Measurements from ENCODE around the gene ADAMTSL2.

ADAMTSL2 gene

GRCh38 chr9:133576875-133577736 lies 42.6 kb downstream of the ADAMTSL2 start:
- DNase-seq, result no peak

DNA sequence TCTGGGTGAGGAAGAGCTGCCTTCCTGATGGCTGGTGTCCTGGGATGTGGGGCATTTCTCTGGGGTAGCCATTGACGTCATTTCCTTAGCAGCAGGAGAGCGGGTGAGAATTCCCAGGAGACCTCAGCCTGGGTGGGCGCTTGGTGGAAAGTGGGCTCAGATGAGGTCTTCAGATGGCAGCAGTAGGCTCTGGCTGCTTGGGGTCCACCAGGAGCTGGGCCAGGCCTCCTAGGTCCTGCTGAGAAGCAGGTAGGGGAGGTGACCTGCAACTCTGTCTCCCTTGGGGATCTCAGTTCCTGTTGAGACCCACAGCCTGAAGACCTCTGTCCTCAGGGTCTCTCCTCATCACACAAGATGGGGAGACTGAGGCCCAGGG lies 43.2 kb downstream of the ADAMTSL2 start:
- no peak for DNase-seq

DNA sequence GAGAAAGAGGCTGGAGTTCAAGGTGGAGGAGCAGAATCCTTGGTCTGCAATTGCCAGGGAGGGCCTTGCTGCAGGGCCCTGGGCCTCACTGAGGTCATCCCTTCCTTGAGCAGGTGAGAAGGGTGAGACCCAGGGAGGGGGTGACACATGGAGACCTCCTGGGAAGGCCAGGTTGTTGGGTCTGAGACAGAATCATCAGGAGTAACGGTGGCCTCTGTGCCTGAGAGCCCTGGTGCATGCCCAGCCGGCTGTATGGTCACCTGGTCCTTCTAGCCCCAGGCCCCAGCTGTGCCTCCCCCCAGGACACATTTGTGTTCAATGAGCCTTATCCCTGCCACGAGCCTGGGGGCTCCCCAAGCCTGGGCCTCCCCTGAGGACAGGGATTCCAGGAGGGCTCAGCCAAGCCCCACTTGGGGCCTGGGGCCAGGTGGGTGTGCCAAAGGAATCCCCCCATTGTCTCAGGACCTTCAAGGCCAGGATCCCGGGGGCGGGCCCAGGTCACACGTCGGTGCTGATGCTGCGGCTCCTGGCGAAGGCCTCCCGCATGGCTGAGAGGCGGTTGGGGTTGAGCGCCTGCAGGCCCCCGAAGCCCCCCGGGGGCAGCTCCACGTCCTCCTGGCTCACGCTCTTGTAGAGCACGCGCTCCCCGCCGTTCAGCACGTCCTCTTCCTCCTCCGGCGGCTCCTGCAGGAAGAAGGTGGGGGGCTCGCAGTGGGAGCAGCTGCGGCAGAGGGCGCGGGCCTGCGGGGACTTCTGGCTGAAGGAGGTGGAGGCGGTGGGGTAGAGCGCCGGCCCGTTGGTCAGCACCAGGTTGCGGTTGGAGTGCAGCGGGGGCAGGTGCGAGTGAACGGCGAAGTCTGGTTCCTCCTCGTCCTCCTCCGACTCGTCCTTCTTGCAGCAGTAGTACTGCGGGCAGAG lies 44.3 kb downstream of the ADAMTSL2 start:
- DNase-seq, result no peak

DNA sequence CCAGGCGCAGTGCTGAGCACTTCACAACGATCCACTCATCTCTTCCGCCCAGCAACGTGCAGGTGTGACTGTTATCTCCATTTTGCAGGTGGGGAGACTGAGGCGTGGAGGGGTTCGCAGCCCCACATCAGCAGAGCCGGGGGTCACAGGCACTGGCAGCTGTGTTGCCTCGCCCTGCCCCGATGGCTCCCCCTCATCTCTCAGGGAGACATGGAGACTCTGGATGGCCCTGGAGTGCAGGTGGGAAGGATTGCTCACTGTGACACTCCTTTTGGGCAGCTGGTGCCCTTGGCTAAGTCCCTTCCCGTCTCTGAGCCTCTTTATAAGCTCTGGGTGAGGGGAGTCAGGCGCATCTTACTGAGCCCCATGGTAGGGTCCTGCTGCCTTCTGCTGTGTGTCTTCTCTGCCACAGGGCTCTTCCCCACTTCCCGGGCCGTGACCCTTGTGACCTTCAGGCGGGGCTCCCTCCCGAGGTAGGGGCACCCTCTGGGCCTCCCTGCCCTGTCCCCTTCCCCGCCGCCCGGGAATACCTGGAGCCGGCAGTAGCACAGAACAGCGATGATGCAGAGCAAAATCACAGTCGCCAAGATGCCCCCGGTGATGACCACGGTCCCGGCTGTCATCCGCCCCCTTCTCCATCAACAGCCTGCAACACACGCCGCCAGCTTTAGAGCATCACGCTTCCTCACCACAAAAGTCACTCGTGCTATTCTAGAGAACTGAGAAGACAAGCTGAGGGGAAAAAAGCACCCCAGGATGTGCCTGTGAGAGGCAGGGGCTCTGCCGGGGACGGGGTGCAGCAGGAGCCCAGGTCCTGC lies 45.3 kb downstream of the ADAMTSL2 start:
- no peak for DNase-seq

- no peak for DNase-seq
Observed at GRCh38 chr9:133580419-133580738, 45.9 kb downstream of the ADAMTSL2 start.

- DNase-seq, result no peak
Observed at GRCh38 chr9:133581011-133581410, 46.5 kb downstream of the ADAMTSL2 start.

GRCh38 chr9:133581513-133582343 lies 47.2 kb downstream of the ADAMTSL2 start:
- no peak for DNase-seq

DNA sequence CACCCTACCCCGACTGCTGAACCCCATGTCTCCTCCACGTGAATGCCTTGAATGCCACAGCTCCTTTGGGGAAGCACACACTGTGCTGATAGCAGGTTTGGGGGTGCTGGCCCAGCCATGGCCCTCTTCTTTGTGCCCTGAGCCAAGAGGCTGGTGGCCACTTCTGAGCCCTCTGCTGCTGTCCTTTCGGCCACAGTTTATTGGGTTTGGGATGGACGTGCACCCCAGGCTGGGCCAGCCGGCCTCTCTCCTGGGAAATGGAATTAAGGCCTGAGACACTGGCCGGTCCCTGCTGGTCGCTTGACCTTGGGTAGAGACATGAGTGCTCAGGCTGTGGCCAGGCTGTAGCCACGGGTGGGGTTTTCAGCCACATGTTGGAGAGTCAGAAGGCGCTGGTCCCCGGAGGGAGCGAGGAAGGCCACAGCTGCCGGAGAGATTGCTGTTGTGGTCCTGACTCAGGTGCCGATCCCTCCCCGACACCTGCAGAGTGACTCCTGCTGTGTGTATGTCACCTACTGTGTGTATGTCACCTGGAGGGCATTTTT lies 48.1 kb downstream of the ADAMTSL2 start:
- no peak for DNase-seq

- DNase-seq, result no peak
Observed at GRCh38 chr9:133583111-133583510, 48.6 kb downstream of the ADAMTSL2 start.

- DNase-seq, result no peak
Observed at GRCh38 chr9:133583586-133583985, 49.1 kb downstream of the ADAMTSL2 start.

GRCh38 chr9:133584167-133584558 lies 49.7 kb downstream of the ADAMTSL2 start:
- no peak for DNase-seq

DNA sequence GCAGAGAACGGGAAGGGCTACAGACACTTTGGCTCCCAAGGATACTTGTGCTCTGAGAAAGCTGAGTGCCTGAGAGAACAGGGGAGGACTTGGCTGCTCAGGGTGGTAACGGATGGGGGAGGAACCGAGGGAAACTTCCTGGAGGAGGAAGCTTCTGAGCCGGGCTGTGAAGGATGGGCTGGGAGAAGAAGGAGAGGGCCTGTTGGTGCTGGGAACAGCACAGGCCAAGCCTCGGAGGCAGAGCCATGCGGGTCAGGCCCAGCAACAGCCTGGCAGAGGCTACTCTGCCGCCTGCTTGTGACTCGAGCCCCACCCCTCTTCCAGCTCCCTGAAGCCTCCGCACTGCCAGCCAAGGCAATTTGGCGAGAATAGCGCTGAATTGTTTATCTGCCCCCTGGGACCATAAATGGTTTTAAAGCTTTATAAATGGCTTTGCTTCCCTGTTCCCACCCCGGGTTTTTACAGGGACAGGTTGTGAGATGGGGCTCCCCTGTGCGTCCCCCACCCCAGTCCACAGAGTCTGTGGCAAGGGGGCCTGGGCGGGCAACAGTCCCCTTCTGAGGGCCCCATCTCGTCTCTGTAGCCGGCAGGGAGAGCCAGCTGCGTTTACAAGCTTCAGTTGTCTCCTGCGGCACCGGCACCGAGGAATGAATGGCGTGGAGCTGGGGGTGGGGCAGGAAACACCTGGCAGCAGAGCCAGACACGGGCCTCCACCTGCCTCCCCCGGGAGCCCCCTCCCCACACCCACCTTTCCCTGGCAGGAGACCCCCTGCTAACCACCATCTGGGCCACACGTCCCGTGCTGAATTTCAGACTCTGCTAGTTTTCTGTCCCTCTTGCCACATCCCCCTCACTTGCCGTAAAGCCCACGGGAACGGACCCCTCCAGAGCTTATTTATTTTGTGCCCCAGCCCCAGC lies 50.3 kb downstream of the ADAMTSL2 start:
- DNase-seq, result no peak

GRCh38 chr9:133585481-133586351 lies 51.2 kb downstream of the ADAMTSL2 start:
- DNase-seq, result no peak

- no peak for DNase-seq
Observed at GRCh38 chr9:133587051-133587450, 52.5 kb downstream of the ADAMTSL2 start.

DNA sequence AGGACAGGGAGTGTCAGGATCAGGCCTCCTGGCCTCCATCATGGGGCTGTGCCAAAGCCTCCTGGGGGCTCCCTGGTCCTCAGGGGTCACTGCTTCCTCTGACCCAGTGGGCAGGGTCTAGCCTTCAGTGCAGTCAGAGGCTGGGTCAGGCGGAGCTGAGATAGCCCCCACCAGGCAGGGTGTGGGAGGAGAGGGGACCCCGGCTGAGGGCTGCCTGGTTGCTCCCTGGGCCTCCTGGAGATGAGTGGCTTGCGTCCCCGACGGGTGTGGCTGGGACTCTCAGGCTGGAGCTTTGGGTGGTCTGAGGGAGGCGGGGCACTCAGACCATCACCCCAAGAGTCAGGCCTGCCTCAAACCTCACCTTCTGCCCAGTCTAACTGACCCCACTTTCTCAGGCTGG lies 53.0 kb downstream of the ADAMTSL2 start:
- no peak for DNase-seq

DNA sequence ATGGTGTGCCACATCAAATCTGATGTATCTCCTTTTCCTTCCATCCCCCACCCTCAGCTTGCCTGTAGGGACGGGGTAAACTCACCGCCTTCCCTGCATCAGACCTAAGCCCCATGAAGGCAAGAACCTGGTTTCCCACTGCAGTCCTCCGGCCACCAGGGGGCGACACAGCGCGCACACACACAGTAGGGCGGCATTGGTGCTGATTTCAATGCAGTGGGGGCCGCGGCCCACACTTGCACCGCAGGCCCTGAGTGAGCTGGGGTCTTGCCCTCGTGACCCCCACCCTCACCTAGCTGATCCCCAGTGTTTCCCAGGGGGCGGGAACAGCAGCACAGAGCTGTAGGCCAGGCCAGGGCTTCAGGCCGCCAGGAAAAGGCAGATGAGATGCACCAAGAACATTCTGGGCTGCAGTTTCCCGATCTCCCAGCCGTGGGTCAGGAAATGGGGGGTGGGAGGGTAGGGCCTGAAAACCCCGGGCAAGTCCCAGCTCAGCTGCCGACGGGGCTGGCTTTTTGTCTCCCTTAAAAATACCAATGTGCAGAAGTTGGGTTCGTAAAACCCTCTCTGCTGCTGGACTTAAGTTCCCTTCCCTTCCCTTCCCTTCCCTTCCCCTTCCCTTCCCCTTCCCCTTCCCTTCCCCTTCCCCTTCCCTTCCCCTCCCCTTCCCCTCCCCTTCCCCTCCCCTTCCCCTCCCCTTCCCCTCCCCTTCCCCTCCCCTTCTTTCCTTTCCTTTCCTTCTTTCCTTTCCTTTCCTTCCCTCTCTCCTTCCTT lies 55.1 kb downstream of the ADAMTSL2 start:
- no peak for DNase-seq

DNA sequence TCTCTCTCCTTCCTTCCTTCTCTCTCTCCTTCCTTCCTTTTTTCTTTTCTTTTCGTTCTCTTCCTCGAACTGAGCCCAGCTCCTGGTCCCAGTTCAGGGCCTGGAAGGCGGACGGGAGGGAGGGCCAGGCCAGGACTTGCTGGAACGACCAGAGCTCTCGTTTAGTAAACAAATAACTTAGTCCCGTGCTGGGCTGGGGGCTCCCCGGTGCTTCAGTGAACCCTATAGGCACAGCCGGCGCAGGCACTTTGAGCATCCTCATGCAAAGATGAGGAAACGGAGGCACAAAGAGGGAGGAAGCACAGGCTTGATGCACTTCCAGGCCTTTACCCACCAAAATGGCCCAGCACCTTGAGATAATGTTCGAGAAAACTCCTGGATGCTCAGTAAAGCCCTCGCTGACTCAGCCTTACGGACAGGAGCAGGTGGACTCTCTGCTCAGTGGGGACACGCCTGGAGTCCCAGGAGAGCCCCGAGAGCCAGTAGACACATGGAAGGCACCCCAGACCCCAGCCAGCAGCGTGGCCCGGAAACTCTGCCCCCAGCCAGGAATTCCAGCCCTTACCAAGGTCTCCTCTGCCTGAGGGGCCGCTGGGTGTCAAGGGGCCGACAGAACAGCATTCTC lies 55.8 kb downstream of the ADAMTSL2 start:
- DNase-seq, result no peak

DNA sequence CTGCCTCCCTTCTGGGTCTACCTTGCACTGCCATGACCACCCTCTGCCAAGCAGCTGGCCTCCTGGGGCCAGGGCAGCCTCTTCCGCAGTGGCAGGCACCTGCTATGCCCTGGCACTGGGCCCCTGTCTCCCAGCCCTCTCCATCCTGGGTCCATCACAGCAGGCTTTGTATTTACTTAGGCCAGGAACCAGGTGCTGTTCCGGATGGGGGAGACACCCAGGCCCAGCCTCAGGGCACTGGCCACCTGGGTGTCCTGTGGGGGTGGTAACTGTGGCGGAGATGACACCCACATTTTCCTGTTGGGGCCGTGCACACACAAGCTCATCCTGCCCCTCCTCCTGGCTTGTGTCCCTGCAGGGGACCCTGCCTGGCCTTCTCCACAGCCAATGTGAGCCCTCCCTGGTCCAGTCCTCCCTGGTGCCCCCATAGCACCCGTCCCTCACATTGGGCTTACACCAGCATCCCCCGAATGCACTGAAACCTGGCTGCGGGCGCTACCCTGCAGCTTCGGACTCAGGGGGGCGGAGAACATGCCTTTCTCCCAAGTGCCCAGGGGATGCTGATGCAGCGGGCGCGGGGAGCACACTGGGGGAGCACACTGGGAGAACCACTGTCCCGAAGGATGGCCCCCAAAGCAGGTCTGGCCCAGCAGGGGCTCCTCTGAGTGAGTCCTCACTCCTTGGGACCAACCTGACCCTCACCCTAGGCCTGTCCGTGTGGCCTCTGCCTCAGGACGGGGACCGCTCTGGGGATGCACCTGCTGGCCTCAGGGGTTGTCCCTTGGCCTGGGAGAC lies 56.8 kb downstream of the ADAMTSL2 start:
- no peak for DNase-seq

Measured in CD4-positive, alpha-beta T cell treated with Interleukin-4 for 4 hours (primary cell).